Kidney epithelial cell (primary cell): ENCODE results near the gene B9D2. TPM values are rescaled to one million over a fixed set of nuclear protein-coding genes. Genes with fewer than 3 reads are reported as not detected.
"Not testable (repeated sequence)": the region's sequence is repeated elsewhere in the genome, so short reads cannot be mapped to it uniquely, and the experiment has no call there.

ENCODE experiments used
- DNase-seq: peaks from one replicate; pipeline ENCODE4 v3.0.0-alpha.2; 2010; ENCODE audit warnings: low read depth
- H3K27me3 ChIP-seq: 2 replicates; pipeline ENCODE4 v1.6.0; 2011; ENCODE audit warnings: low read length; ENCODE audit not compliant: control insufficient read depth, insufficient read depth
- H3K36me3 ChIP-seq: 2 replicates; pipeline ENCODE4 v1.5.1; 2011; ENCODE audit warnings: low read length; ENCODE audit not compliant: control insufficient read depth, insufficient read depth
- H3K4me3 ChIP-seq: 2 replicates; pipeline ENCODE4 v1.5.1; 2011; ENCODE audit warnings: low read depth, mild to moderate bottlenecking, control low read depth, low read length
- CTCF ChIP-seq: IDR thresholded peaks from 2 replicates; pipeline ENCODE4 v1.5.1; 2011; ENCODE audit warnings: mild to moderate bottlenecking, moderate library complexity, low read length, control low read depth, inconsistent platforms; ENCODE audit not compliant: insufficient read depth, poor library complexity, severe bottlenecking
- total RNA-seq: library from RNA; depleted of rRNA; stranded (reverse); fragments of >200 nt; gene quantifications from 2 replicates; pipeline ENCODE4 v1.2.3, GENCODE V29; 2015

Gene B9D2
- total RNA-seq, 1 donor from 2014 or later: 5.7 TPM

- no peaks in the 10 kb centered on the region for H3K36me3 ChIP-seq
- no peak overlapping the region for H3K4me3 ChIP-seq
- DNase-seq: no peak
- no peaks in the 10 kb centered on the region for H3K27me3 ChIP-seq
- TF ChIP-seq CTCF: no peak
These were observed 20.4 kb upstream of the B9D2 start for GRCh38 chr19:41384351-41384750.

- not testable (repeated sequence) for H3K4me3 ChIP-seq, H3K27me3 ChIP-seq, H3K36me3 ChIP-seq, DNase-seq
These were observed 17.6 kb upstream of the B9D2 start for GRCh38 chr19:41381536-41381935.

GRCh38 chr19:41377977-41378709 lies 14.2 kb upstream of the B9D2 start:
- Histone ChIP-seq H3K36me3 (no peaks in the 10 kb centered on the region), H3K4me3 (no peak overlapping the region), H3K27me3 (no peaks in the 10 kb centered on the region)
- DNase-seq: no peak
- TF ChIP-seq CTCF: peak; percentile 36

- no peaks in the 10 kb centered on the region for H3K36me3 ChIP-seq
- no peaks in the 10 kb centered on the region for H3K27me3 ChIP-seq
- H3K4me3 ChIP-seq: peak overlapping the region; percentile 64
- DNase-seq: no peak
- no peak for TF ChIP-seq CTCF
These were observed 13.0 kb upstream of the B9D2 start for GRCh38 chr19:41376998-41377365.

- H3K36me3 ChIP-seq: no peaks in the 10 kb centered on the region
- H3K4me3 ChIP-seq: peak within 1 kb of the TSS; percentile 64
- H3K27me3 ChIP-seq: no peaks in the 10 kb centered on the region
- no peak for DNase-seq
- TF ChIP-seq CTCF: no peak
These were observed 12.5 kb upstream of the B9D2 start, which contains the start of gene TMEM91 for GRCh38 chr19:41376241-41376997. Gene TMEM91, plus strand, starts transcription at chr19:41376533. Its CDS starts 1,777 bp downstream, at chr19:41378310.

- Histone ChIP-seq H3K27me3 (no peaks in the 10 kb centered on the region), H3K4me3 (no peak overlapping the region), H3K36me3 (no peaks in the 10 kb centered on the region)
- DNase-seq: no peak
- TF ChIP-seq CTCF: no peak
These were observed 10.0 kb upstream of the B9D2 start for GRCh38 chr19:41373993-41374392.
